Upper lobe of right lung (tissue), 1 donor: ENCODE results near the gene MET. TPM values are rescaled to one million over a fixed set of nuclear protein-coding genes. Genes with fewer than 3 reads are reported as not detected.

Experiments used
- ATAC-seq: fragments of 200-7000 bp; cut with Tn5 transposase; one replicate; pipeline ENCODE4 v1.9.1; 2020; ENCODE audit warnings: mild to moderate bottlenecking, moderate library complexity
- DNase-seq: peaks from one replicate; pipeline ENCODE4 v3.0.0-alpha.2; 2020
- H3K27ac ChIP-seq: fragments of 200-600 bp; one replicate; pipeline ENCODE4 v1.8.0; 2022
- H3K27me3 ChIP-seq: fragments of 200-600 bp; one replicate; pipeline ENCODE4 v1.8.0; 2022; ENCODE audit warnings: mild to moderate bottlenecking
- H3K36me3 ChIP-seq: fragments of 200-600 bp; one replicate; pipeline ENCODE4 v1.8.0; 2022
- H3K4me1 ChIP-seq: fragments of 200-600 bp; one replicate; pipeline ENCODE4 v1.8.0; 2022
- H3K4me3 ChIP-seq: fragments of 200-600 bp; one replicate; pipeline ENCODE4 v1.8.0; 2022; ENCODE audit warnings: mild to moderate bottlenecking
- H3K9me3 ChIP-seq: fragments of 200-600 bp; one replicate; pipeline ENCODE4 v1.8.0; 2022
- intact Hi-C: fragments of 100-400 bp; cut with DNase I; formaldehyde crosslinking; loops from one replicate; pipeline ENCODE4 v1.11.0; 2022
- total RNA-seq: library from RNA; stranded (reverse); fragmentation: NEBNext Ultra II Directional; extraction: Animal tissue kit (Norgen Biotek cat#: 25700); gene quantifications from one replicate; pipeline ENCODE4 v1.2.1, GENCODE V29; 2021
- TF ChIP-seq, protein P1 (sequence below): fragments of 200-600 bp; IDR thresholded peaks from one replicate; pipeline ENCODE4 v1.8.0; 2022; ENCODE audit warnings: antibody characterized with exemption
- donor health status: DM: no; HTN: yes; CAD: no; lungs with severe emphysema.

The MET gene
- total RNA-seq, 1 donor from 2014 or later = 69.6 TPM

GRCh38 chr7:116675812-116676355, 3.9 kb downstream of the MET start:
- no peak overlapping the region for H3K4me3 ChIP-seq
- intact Hi-C loops = no loop called here

DNA sequence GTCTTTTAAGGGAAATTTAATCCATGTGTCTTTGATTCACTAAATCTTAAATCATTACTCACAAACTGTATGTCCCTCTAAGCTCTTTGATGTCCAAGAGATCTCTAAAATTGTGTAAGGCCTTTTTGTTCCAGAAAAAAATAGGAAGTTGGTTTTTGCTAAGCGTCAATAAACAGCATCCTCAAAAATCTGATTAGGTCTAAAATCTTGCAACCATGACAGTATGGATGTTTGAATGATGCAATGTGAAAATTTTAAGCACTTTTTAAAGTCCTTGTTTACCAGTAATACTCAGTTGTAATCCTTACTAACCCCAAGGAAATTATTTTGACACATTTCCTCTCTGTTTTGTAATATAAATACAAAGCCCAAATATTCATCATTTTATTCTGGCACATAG, 6.8 kb downstream of the MET start:
- Histone ChIP-seq H3K36me3 (no peaks in the 10 kb centered on the region), H3K27ac (no peak overlapping the region), H3K9me3 (no peaks in the 10 kb centered on the region), H3K27me3 (no peaks in the 10 kb centered on the region), H3K4me1 (no peaks in the 10 kb centered on the region), H3K4me3 (no peak overlapping the region)
- no peak for DNase-seq
- no peak for ATAC-seq
- TF ChIP-seq, protein P1, sequence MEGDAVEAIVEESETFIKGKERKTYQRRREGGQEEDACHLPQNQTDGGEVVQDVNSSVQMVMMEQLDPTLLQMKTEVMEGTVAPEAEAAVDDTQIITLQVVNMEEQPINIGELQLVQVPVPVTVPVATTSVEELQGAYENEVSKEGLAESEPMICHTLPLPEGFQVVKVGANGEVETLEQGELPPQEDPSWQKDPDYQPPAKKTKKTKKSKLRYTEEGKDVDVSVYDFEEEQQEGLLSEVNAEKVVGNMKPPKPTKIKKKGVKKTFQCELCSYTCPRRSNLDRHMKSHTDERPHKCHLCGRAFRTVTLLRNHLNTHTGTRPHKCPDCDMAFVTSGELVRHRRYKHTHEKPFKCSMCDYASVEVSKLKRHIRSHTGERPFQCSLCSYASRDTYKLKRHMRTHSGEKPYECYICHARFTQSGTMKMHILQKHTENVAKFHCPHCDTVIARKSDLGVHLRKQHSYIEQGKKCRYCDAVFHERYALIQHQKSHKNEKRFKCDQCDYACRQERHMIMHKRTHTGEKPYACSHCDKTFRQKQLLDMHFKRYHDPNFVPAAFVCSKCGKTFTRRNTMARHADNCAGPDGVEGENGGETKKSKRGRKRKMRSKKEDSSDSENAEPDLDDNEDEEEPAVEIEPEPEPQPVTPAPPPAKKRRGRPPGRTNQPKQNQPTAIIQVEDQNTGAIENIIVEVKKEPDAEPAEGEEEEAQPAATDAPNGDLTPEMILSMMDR = no peak
- intact Hi-C loops = no loop called here

More at GRCh38 chr7:116675812-116676355, 3.9 kb downstream of the MET start:
- DNase-seq (no peak), ATAC-seq (no peak)
- no peaks in the 10 kb centered on the region for H3K9me3 ChIP-seq
- H3K27ac ChIP-seq = no peak overlapping the region
- H3K4me1 ChIP-seq = peaks cover 9% of the 10 kb centered on the region
- no peaks in the 10 kb centered on the region for H3K36me3 ChIP-seq
- H3K27me3 ChIP-seq = peaks cover 9% of the 10 kb centered on the region
- TF ChIP-seq, protein P1 = no peak

- no peaks in the 10 kb centered on the region for H3K27me3 ChIP-seq
- intact Hi-C loops = no loop called here
Measured at GRCh38 chr7:116679500-116679899, 7.5 kb downstream of the MET start.

DNA sequence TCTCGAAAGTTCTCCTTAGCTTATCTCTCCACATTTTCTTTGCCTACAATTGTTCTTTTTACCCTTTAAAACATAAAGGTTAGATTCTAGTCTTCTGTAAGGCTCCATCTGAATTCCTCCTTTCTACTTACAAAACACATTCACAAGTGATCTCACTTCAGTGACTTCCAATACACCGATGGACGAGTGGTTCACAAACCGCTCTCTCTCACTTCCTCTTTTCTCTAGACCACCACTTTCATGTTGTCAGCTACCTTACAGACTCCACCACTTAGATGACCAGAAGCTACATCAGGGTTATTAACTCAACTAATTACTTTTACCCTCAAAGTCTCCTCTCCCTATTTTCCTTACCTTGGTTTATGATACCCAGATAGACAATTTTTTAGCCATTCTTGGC, 11.8 kb downstream of the MET start:
- DNase-seq (no peak), ATAC-seq (no peak)
- Histone ChIP-seq H3K27me3 (no peaks in the 10 kb centered on the region), H3K4me3 (no peak overlapping the region), H3K36me3 (no peaks in the 10 kb centered on the region), H3K27ac (no peak overlapping the region), H3K9me3 (no peaks in the 10 kb centered on the region), H3K4me1 (no peaks in the 10 kb centered on the region)
- intact Hi-C loops = no loop called here
- TF ChIP-seq, protein P1 = no peak

More at GRCh38 chr7:116679500-116679899, 7.5 kb downstream of the MET start:
- Histone ChIP-seq H3K4me1 (no peaks in the 10 kb centered on the region), H3K36me3 (no peaks in the 10 kb centered on the region), H3K27ac (no peak overlapping the region), H3K9me3 (no peaks in the 10 kb centered on the region), H3K4me3 (no peak overlapping the region)
- DNase-seq (no peak), ATAC-seq (no peak)
- TF ChIP-seq, protein P1 = no peak

GRCh38 chr7:116686033-116686432, 14.0 kb downstream of the MET start:
- Histone ChIP-seq H3K4me3 (no peak overlapping the region), H3K36me3 (no peaks in the 10 kb centered on the region), H3K9me3 (no peaks in the 10 kb centered on the region), H3K27ac (no peak overlapping the region), H3K4me1 (no peaks in the 10 kb centered on the region), H3K27me3 (no peaks in the 10 kb centered on the region)
- intact Hi-C loops = no loop called here
- no peak for ATAC-seq
- TF ChIP-seq, protein P1 = no peak
- DNase-seq = no peak
